Lung (tissue), 12 donors: ENCODE results near the gene SLC41A3. TPM values are rescaled to one million over a fixed set of nuclear protein-coding genes. Genes with fewer than 3 reads are reported as not detected.

Source experiments
- ATAC-seq: fragments of 200-7000 bp; cut with Tn5 transposase; one replicate; pipeline ENCODE4 v1.9.1; 2020; ENCODE audit warnings: moderate number of reproducible peaks; ENCODE audit not compliant: insufficient read depth, low FRiP score
- DNase-seq, 3 donors: peaks; one replicate each; pipeline ENCODE4 v3.0.0-alpha.2; 2013 to 2017
- H3K27ac ChIP-seq, 2 donors: one replicate each; pipeline ENCODE4 v1.5.1; 2013; ENCODE audit warnings: mild to moderate bottlenecking in 2 of 2, moderate library complexity in 2 of 2, control low read depth in 1 of 2, inconsistent platforms in 1 of 2, low read depth in 1 of 2, low read length in 1 of 2
- H3K27me3 ChIP-seq, 3 donors: one replicate each; pipeline ENCODE4 v1.5.1; 2013; ENCODE audit warnings: low read length in 2 of 3; ENCODE audit not compliant: control insufficient read depth in 3 of 3, insufficient read depth in 3 of 3
- H3K36me3 ChIP-seq, 4 donors: one replicate each; pipeline ENCODE4 v1.5.1; 2013; ENCODE audit warnings: low read length in 4 of 4, mild to moderate bottlenecking in 1 of 4, moderate library complexity in 1 of 4; ENCODE audit not compliant: control insufficient read depth in 4 of 4, insufficient read depth in 4 of 4
- H3K4me1 ChIP-seq, 5 donors: one replicate each; pipeline ENCODE4 v1.5.1; 2013; ENCODE audit warnings: low read length in 5 of 5, mild to moderate bottlenecking in 2 of 5, moderate library complexity in 1 of 5; ENCODE audit not compliant: control insufficient read depth in 5 of 5, insufficient read depth in 5 of 5
- H3K4me3 ChIP-seq: one replicate; pipeline ENCODE4 v1.5.1; 2013; ENCODE audit warnings: mild to moderate bottlenecking, control low read depth, moderate library complexity
- H3K9ac ChIP-seq, 2 donors: one replicate each; pipeline ENCODE4 v1.5.1; 2013; ENCODE audit warnings: low read length in 2 of 2, control low read depth in 1 of 2; ENCODE audit not compliant: insufficient read depth in 1 of 2
- H3K9me3 ChIP-seq, 4 donors: one replicate each; pipeline ENCODE4 v1.5.1; 2013; ENCODE audit warnings: low read length in 3 of 4, mild to moderate bottlenecking in 1 of 4, moderate library complexity in 1 of 4; ENCODE audit not compliant: control insufficient read depth in 4 of 4, insufficient read depth in 3 of 4
- CTCF ChIP-seq: IDR thresholded peaks from 2 replicates; pipeline ENCODE4 v1.5.1; 2012; ENCODE audit warnings: mild to moderate bottlenecking; ENCODE audit errors: control extremely low read depth, extremely low read depth
- WGBS, 2 donors: extraction: QIAGEN DNeasy Blood & Tissue Kit; methylation state at CpG; one replicate each; pipeline ENCODE4 v1.1.7; 2013; 5-methylcytosine and 5-hydroxymethylcytosine counted together
- polyA plus RNA-seq, 2 donors: library from polyadenylated mRNA; stranded (reverse); fragments of 200-250 nt; gene quantifications; one replicate each; pipeline ENCODE4 v1.2.1, GENCODE V29; 2013
- total RNA-seq, 2 donors: library from RNA; depleted of rRNA in 1 of 2; stranded (reverse); fragments of >200 nt in 1 of 2; gene quantifications; one replicate each; pipeline ENCODE4 v1.2.1, GENCODE V29; 2014 to 2021
- donor health status: control.
- donor health status: control.
- donor health status: Bipolar disorder and iron deficiency.
- donor health status: healthy.
- donor health status: DM: yes; HTN: yes; CAD: no.

Gene SLC41A3
- total and polyA plus RNA-seq, 4 donors = 16.9 to 50.2 (median 34.8) TPM

- Histone ChIP-seq H3K4me3 (no peak overlapping the region), H3K36me3 (no peaks in the 10 kb centered on the region), H3K4me1 (peaks cover 0 to 2% (median 0%) of the 10 kb centered on the region in 5 donors), H3K27ac (no peak overlapping the region), H3K9ac (no peak overlapping the region), H3K27me3 (no peaks in the 10 kb centered on the region), H3K9me3 (peaks cover 0 to 2% (median 0%) of the 10 kb centered on the region in 4 donors)
- DNase-seq = no peak
- ATAC-seq = no peak
- TF ChIP-seq CTCF = no peak
- WGBS, 2 donors = 93 to 95% methylated on average over 8 of the region's 8 CpGs
Observed at GRCh38 chr3:126119976-126120375, 36.1 kb upstream of the SLC41A3 start.

DNA sequence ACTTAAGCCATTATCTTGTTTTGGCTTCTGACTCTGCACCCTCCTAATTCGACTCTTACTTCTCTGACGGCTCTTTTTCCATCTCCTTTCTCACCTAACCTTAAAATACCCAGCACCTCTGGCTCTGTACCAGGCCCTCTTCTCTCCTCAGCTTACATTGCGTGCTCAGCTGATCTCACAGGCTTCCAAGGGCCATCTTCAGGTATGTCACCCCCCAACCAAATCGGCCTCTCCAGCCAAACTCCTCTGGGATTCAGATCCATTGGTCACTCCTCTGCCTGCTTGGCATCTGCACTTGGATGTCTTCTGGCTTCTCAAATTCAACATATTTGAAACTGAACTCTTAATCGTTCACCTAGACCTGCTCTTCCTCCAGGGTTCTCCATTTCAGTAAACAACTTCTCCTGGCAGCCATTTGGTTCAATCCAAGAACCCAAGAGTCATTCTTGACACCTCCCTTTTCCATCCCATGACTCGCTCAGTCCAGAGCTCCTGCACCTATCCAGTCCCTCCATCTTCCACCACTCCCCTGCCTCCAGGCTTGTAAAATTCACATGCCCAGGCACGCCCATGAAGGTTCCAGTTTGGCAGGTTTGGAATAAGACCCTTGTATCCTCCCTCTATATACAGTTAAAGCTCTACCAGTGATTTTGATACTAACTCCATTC lies 35.2 kb upstream of the SLC41A3 start:
- Histone ChIP-seq H3K36me3 (no peaks in the 10 kb centered on the region), H3K9me3 (peaks cover 0 to 2% (median 0%) of the 10 kb centered on the region in 4 donors), H3K4me3 (no peak overlapping the region), H3K27ac (no peak overlapping the region), H3K9ac (no peak overlapping the region), H3K27me3 (no peaks in the 10 kb centered on the region), H3K4me1 (peaks cover 0 to 2% (median 0%) of the 10 kb centered on the region in 5 donors)
- ATAC-seq (no peak), DNase-seq (no peak)
- TF ChIP-seq CTCF = no peak
- WGBS, 2 donors = 83 to 89% methylated on average over 7 of the region's 7 CpGs

GRCh38 chr3:126118591-126118990 lies 34.7 kb upstream of the SLC41A3 start:
- Histone ChIP-seq H3K36me3 (no peaks in the 10 kb centered on the region), H3K9me3 (peaks cover 0 to 2% (median 0%) of the 10 kb centered on the region in 4 donors), H3K4me3 (no peak overlapping the region), H3K27ac (no peak overlapping the region), H3K9ac (no peak overlapping the region), H3K27me3 (no peaks in the 10 kb centered on the region), H3K4me1 (peaks cover 0 to 2% (median 0%) of the 10 kb centered on the region in 5 donors)
- DNase-seq (no peak), ATAC-seq (no peak)
- no peak for TF ChIP-seq CTCF
- 81 to 88% methylated on average over 11 of the region's 11 CpGs for WGBS, 2 donors
